Body of pancreas (tissue), 4 donors: ENCODE measurements around the gene KYNU. TPM values are rescaled to one million over a fixed set of nuclear protein-coding genes. Genes with fewer than 3 reads are reported as not detected.
"Not testable (repeated sequence)": the region's sequence is repeated elsewhere in the genome, so short reads cannot be mapped to it uniquely, and the experiment has no call there.

Experiments
- ATAC-seq: fragments of 150-250 bp; one replicate; pipeline ENCODE4 v1.9.1; 2016
- DNase-seq, 4 donors: peaks; one replicate each; pipeline ENCODE4 v3.0.0-alpha.2; 2019
- H3K27ac ChIP-seq, 4 donors: fragments of 200-600 bp; sonication (generic); 1 replicate in 3 of 4; 2 replicates in 1 of 4; pipeline versions ENCODE4 v1.5.1 to v1.6.1; 2016 to 2019; ENCODE audit warnings: mild to moderate bottlenecking in 1 of 4, mixed read lengths in 1 of 4, moderate library complexity in 1 of 4
- H3K27me3 ChIP-seq, 2 donors: fragments of 200-600 bp; sonication (generic); one replicate each; pipeline ENCODE4 v1.6.0; 2016; ENCODE audit warnings: mild to moderate bottlenecking in 1 of 2
- H3K36me3 ChIP-seq, 2 donors: fragments of 200-600 bp; sonication (generic); replicated peaks in 1 of 2; 2 replicates each; pipeline ENCODE4 v1.5.1; 2016; ENCODE audit warnings: low read depth in 2 of 2; ENCODE audit not compliant: insufficient read depth in 1 of 2
- H3K4me1 ChIP-seq: fragments of 200-600 bp; sonication (generic); one replicate; pipeline ENCODE4 v1.6.0; 2016
- H3K4me3 ChIP-seq, 2 donors: fragments of 200-600 bp; sonication (generic); 1 replicate in 1 of 2; 2 replicates in 1 of 2; pipeline ENCODE4 v1.5.1; 2016 to 2019
- H3K9me3 ChIP-seq, 3 donors: fragments of 200-600 bp; sonication (generic); 1 replicate in 2 of 3; 2 replicates in 1 of 3; pipeline ENCODE4 v1.5.1; 2016
- POLR2A ChIP-seq, 3 donors: fragments of 450-650 bp; IDR thresholded peaks; one replicate each; pipeline ENCODE4 v1.6.1; 2016; ENCODE audit warnings: antibody characterized with exemption in 3 of 3, mild to moderate bottlenecking in 2 of 3
- WGBS, 2 donors: methylation state at CpG; one replicate each; pipeline ENCODE4 v1.1.5; 2017; 5-methylcytosine and 5-hydroxymethylcytosine counted together
- intact Hi-C: fragments of 100-400 bp; cut with DNase I; formaldehyde crosslinking; loops from one replicate; pipeline ENCODE4 v1.15.1; 2023
- total RNA-seq, 2 donors: library from RNA; depleted of rRNA; stranded (reverse); fragments of >200 nt; gene quantifications; one replicate each; pipeline ENCODE4 v1.1.0, GENCODE V29; 2016
- TF ChIP-seq, protein P1 (sequence below), 7 experiments: fragments of 450-650 bp in 4 of 7; fragments of 200-600 bp in 3 of 7; sonication (generic) in 3 of 7; IDR thresholded peaks; one replicate each; pipeline ENCODE4 v1.5.1; 2016 to 2019; ENCODE audit warnings: antibody characterized with exemption in 7 of 7

Gene KYNU
- total RNA-seq, 2 donors from 2014 or later, result 0.33 to 0.78 TPM

DNA sequence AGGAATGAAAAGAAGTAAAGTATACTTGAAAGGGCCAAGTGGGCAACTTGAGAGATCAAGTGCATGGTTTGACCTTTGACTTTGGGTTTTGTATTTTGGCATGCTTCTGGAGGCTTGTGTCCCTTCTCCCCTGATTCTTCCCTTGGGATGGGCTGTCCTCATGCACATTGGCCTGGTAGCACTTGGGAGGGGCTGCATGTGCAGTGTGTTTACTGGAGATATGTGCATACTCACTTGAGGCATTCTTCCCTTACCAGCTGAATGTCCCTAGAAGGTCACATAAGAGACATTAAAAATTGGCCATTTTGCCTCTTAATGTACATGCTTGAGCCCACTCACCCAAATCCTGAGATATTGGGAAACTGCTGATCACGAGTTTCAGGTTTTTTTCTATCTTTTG lies 65.2 kb downstream of the KYNU start:
- 47 to 78% methylated on average over 1 of the region's 1 CpG for WGBS, 2 donors
- intact Hi-C loops, result no loop called here

DNA sequence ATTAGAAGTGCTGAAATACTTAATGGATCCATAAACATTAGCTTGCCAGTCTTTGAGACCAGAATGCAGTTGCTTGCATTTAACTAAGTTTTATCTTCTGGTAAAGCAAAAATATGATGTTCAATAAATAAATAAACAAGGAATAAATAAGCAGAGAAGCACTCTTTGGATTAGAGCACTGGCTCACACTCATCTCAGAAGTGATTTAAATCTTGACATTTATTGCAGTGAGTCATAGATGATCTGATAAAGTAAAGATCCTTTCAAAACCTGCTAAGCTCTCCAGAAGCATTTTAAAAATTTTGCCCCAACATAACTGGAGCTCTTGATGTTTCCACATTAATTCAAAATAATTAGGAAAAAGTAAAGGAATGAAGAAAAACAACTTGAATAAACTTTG lies 66.8 kb downstream of the KYNU start:
- no peak overlapping the region for H3K4me3 ChIP-seq
- no peaks in the 10 kb centered on the region for H3K36me3 ChIP-seq
- intact Hi-C loops, result no loop called here
- ATAC-seq (no peak), DNase-seq (no peak)
- peaks cover 0 to 3% (median 0%) of the 10 kb centered on the region in 3 donors for H3K9me3 ChIP-seq
- no peak overlapping the region for H3K27ac ChIP-seq
- TF ChIP-seq, protein P1, sequence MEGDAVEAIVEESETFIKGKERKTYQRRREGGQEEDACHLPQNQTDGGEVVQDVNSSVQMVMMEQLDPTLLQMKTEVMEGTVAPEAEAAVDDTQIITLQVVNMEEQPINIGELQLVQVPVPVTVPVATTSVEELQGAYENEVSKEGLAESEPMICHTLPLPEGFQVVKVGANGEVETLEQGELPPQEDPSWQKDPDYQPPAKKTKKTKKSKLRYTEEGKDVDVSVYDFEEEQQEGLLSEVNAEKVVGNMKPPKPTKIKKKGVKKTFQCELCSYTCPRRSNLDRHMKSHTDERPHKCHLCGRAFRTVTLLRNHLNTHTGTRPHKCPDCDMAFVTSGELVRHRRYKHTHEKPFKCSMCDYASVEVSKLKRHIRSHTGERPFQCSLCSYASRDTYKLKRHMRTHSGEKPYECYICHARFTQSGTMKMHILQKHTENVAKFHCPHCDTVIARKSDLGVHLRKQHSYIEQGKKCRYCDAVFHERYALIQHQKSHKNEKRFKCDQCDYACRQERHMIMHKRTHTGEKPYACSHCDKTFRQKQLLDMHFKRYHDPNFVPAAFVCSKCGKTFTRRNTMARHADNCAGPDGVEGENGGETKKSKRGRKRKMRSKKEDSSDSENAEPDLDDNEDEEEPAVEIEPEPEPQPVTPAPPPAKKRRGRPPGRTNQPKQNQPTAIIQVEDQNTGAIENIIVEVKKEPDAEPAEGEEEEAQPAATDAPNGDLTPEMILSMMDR (IDR thresholded peaks at IDR 0.05), result no peak
- no peak for TF ChIP-seq POLR2A (IDR thresholded peaks at IDR 0.05)
- H3K4me1 ChIP-seq, result no peaks in the 10 kb centered on the region
- no peaks in the 10 kb centered on the region for H3K27me3 ChIP-seq

More for the DNA sequence above, 65.2 kb downstream of the KYNU start:
- ATAC-seq, result no peak
- no peak for DNase-seq
- no peak for TF ChIP-seq POLR2A (IDR thresholded peaks at IDR 0.05)
- TF ChIP-seq, protein P1 (IDR thresholded peaks at IDR 0.05), result no peak
- no peaks in the 10 kb centered on the region for H3K4me1 ChIP-seq
- no peak overlapping the region for H3K27ac ChIP-seq
- H3K9me3 ChIP-seq, result no peaks in the 10 kb centered on the region
- H3K27me3 ChIP-seq, result no peaks in the 10 kb centered on the region
- no peak overlapping the region for H3K4me3 ChIP-seq
- H3K36me3 ChIP-seq, result no peaks in the 10 kb centered on the region

DNA sequence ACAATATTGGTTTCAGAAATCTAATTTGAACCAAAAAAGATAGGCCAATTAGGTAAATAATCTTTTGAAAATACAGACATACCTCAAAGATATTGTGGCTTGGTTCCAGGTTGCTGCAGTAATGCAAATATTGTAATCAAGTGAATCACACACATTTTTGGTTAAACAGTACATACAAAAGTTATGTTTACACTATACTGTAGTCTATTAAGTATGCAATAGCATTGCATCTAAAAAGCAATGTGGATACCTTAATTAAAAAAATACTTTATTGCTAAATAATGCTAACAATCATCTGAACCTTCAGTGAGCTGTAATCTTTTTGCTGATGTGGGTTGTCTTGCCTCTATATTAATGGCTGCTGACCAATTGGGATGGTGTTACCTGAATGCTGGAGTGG lies 67.3 kb downstream of the KYNU start:
- DNase-seq (no peak), ATAC-seq (no peak)
- intact Hi-C loops, result no loop called here
- H3K36me3 ChIP-seq, result no peaks in the 10 kb centered on the region
- TF ChIP-seq, protein P1 (IDR thresholded peaks at IDR 0.05), result no peak
- no peak for TF ChIP-seq POLR2A (IDR thresholded peaks at IDR 0.05)
- no peaks in the 10 kb centered on the region for H3K27me3 ChIP-seq
- H3K9me3 ChIP-seq, result peaks cover 0 to 8% (median 0%) of the 10 kb centered on the region in 3 donors
- no peak overlapping the region for H3K27ac ChIP-seq
- no peak overlapping the region for H3K4me3 ChIP-seq
- no peaks in the 10 kb centered on the region for H3K4me1 ChIP-seq

DNA sequence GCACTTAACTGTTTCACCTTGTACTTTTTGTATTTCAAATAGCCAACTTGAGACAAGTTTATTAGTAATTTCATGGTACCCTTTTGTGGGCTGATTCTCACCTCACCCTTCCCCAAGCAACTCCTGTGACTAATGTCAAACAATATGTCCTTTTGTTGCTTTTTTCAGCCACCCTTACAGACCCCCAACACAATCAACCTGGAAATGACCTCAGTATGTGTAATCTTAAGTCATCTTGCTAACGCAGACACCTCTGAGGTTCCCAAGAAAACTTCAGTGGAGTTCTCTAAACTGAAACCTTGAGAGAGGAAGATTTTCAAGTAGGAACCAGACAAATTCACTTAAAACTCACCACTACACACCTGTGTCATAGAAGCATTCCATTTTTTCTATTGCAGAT lies 69.5 kb downstream of the KYNU start:
- no peaks in the 10 kb centered on the region for H3K4me1 ChIP-seq
- H3K27me3 ChIP-seq, result no peaks in the 10 kb centered on the region
- no peaks in the 10 kb centered on the region for H3K36me3 ChIP-seq
- WGBS, 2 donors, result 67 to 73% methylated on average over 1 of the region's 1 CpG
- intact Hi-C loops, result no loop called here
- ATAC-seq (no peak), DNase-seq (no peak)
- peaks cover 0 to 9% (median 0%) of the 10 kb centered on the region in 3 donors for H3K9me3 ChIP-seq
- no peak overlapping the region for H3K27ac ChIP-seq
- TF ChIP-seq, protein P1 (IDR thresholded peaks at IDR 0.05), result no peak
- TF ChIP-seq POLR2A (IDR thresholded peaks at IDR 0.05), result no peak
- no peak overlapping the region for H3K4me3 ChIP-seq

DNA sequence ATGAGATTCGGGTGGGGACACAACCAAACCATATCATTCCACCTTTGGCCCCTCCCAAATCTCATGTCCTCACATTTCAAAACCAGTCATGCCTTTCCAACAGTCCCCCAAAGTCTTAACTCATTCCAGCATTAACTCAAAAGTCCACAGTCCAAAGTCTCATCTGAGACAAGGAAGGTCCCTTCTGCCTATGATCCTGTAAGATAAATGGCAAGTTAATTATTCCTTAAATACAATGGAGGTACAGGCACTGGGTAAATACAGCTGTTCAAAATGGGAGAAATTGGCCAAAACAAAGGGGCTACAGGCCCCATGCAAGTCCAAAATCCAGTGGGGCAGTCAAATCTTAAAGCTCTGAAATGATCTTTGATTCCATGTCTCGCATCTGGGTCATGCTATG lies 71.3 kb downstream of the KYNU start:
- H3K27me3 ChIP-seq, H3K36me3 ChIP-seq, ATAC-seq, H3K4me1 ChIP-seq, H3K27ac ChIP-seq, DNase-seq, intact Hi-C loops, H3K9me3 ChIP-seq, H3K4me3 ChIP-seq: not testable (repeated sequence)
- 44 to 60% methylated on average over 2 of the region's 2 CpGs for WGBS, 2 donors

DNA sequence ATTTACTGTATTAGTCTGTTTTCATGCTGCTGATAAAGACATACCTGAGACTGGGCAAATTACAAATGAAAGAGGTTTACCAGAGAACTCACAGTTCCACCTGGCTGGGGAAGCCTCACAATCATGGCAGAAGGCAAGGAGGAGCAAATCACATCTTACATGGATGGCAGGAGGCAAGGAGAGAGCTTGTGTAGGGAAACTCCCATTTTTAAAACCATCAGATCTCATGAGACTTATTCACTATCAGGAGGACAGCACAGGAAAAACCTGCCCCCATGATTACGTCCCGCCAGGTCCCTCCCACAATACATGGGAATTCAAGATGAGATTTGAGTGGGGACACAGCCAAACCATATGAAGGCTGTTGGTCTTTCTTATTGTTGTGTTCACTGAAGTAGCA lies 72.9 kb downstream of the KYNU start:
- DNase-seq, H3K4me3 ChIP-seq, ATAC-seq, H3K36me3 ChIP-seq, H3K9me3 ChIP-seq, intact Hi-C loops, H3K27me3 ChIP-seq, H3K4me1 ChIP-seq, H3K27ac ChIP-seq: not testable (repeated sequence)
- WGBS, 2 donors, result 78 to 86% methylated on average over 2 of the region's 2 CpGs
